Keratinocyte (primary cell): ENCODE measurements around the gene WRNIP1.

ENCODE experiments used
- CTCF ChIP-seq, 3 experiments: IDR thresholded peaks in 1 of 3; conservative IDR thresholded peaks in 1 of 3; optimal IDR thresholded peaks in 1 of 3; 2 replicates in 2 of 3; 3 replicates in 1 of 3; pipeline versions ENCODE3 to v1.5.1; 2011; ENCODE audit warnings: low read length in 3 of 3, mild to moderate bottlenecking in 3 of 3, moderate library complexity in 2 of 3, control low read depth in 1 of 3, inconsistent platforms in 1 of 3; ENCODE audit not compliant: insufficient read depth in 2 of 3; ENCODE audit errors: extremely low read depth in 1 of 3
- EZH2 ChIP-seq: IDR thresholded peaks from one replicate; pipeline ENCODE4 v1.6.1; 2012; ENCODE audit warnings: inconsistent platforms, mild to moderate bottlenecking, low read length, moderate library complexity

GRCh38 chr6:2797564-2798031 lies 32.4 kb downstream of the WRNIP1 start:
- TF ChIP-seq CTCF (optimal IDR thresholded peaks at IDR 0.05 in 1 of 3, IDR thresholded peaks at IDR 0.05 in 1 of 3, conservative IDR thresholded peaks at IDR 0.05 in 1 of 3; ENCODE audit: extremely low read depth in 1 of 3, insufficient read depth in 2 of 3, low read length in 3 of 3) (no peak), EZH2 (no peak)
